Astrocyte of the spinal cord (primary cell): ENCODE results near the gene ACP7.
"Not testable (repeated sequence)": the region's sequence is repeated elsewhere in the genome, so short reads cannot be mapped to it uniquely, and the experiment has no call there.

Experiments
- DNase-seq: peaks from one replicate; pipeline ENCODE4 v3.0.0; 2011; ENCODE audit warnings: low read depth, low spot score
- H3K4me3 ChIP-seq: 2 replicates; pipeline ENCODE4 v1.5.1; 2011; ENCODE audit warnings: low read depth, mild to moderate bottlenecking, low read length, moderate library complexity
- in situ Hi-C: cut with HindIII; loops from 2 replicates; pipeline ENCODE4 v1.10.0; 2017; ENCODE audit warnings: low sequenced_read_pairs
- TF ChIP-seq, protein P1 (sequence below): IDR thresholded peaks from 2 replicates; pipeline ENCODE4 v1.5.1; 2012; ENCODE audit warnings: low read depth, mild to moderate bottlenecking, low read length, inconsistent platforms

ACP7 gene

DNA sequence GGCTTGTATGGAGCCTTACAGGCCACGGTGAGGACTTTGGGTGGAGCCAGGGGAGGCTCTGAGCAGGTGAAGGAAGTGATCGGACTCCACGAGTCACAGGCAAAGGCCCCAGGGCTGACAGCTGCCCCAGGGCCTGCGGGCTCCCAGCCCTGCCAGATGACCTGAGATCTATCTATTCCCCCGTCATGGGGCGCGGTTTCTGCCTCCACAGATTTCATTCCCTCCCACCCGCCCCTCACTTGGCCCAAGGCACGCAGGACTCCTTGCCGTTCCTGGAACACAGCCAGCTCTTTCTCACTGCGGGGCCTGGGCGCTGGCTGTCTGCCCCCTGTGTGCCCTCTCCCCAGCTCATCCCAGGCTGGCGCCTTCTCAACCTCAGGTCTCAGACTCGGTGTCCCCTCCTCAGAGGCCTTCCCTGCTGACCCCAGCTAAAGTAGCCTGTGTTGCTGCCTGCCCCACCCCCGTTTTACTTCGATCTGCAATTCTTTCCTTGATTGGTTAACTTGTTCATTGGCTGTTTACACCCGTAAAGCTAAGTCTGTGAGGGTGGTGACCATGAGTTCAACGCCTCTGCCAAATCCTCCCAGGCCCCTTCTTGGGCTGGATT lies 27.5 kb downstream of the ACP7 start:
- in situ Hi-C loops: no loop called here
- no peak overlapping the region for H3K4me3 ChIP-seq
- DNase-seq: no peak
- TF ChIP-seq, protein P1, sequence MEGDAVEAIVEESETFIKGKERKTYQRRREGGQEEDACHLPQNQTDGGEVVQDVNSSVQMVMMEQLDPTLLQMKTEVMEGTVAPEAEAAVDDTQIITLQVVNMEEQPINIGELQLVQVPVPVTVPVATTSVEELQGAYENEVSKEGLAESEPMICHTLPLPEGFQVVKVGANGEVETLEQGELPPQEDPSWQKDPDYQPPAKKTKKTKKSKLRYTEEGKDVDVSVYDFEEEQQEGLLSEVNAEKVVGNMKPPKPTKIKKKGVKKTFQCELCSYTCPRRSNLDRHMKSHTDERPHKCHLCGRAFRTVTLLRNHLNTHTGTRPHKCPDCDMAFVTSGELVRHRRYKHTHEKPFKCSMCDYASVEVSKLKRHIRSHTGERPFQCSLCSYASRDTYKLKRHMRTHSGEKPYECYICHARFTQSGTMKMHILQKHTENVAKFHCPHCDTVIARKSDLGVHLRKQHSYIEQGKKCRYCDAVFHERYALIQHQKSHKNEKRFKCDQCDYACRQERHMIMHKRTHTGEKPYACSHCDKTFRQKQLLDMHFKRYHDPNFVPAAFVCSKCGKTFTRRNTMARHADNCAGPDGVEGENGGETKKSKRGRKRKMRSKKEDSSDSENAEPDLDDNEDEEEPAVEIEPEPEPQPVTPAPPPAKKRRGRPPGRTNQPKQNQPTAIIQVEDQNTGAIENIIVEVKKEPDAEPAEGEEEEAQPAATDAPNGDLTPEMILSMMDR: no peak

- TF ChIP-seq, protein P1: no peak
Observed at GRCh38 chr19:39112338-39112890, 28.2 kb downstream of the ACP7 start.

GRCh38 chr19:39113199-39113598 lies 29.0 kb downstream of the ACP7 start:
- in situ Hi-C loops: no loop called here
- DNase-seq: no peak
- no peak overlapping the region for H3K4me3 ChIP-seq
- TF ChIP-seq, protein P1: no peak

More at GRCh38 chr19:39112338-39112890, 28.2 kb downstream of the ACP7 start:
- in situ Hi-C loops: no loop called here
- no peak for DNase-seq
- no peak overlapping the region for H3K4me3 ChIP-seq

DNA sequence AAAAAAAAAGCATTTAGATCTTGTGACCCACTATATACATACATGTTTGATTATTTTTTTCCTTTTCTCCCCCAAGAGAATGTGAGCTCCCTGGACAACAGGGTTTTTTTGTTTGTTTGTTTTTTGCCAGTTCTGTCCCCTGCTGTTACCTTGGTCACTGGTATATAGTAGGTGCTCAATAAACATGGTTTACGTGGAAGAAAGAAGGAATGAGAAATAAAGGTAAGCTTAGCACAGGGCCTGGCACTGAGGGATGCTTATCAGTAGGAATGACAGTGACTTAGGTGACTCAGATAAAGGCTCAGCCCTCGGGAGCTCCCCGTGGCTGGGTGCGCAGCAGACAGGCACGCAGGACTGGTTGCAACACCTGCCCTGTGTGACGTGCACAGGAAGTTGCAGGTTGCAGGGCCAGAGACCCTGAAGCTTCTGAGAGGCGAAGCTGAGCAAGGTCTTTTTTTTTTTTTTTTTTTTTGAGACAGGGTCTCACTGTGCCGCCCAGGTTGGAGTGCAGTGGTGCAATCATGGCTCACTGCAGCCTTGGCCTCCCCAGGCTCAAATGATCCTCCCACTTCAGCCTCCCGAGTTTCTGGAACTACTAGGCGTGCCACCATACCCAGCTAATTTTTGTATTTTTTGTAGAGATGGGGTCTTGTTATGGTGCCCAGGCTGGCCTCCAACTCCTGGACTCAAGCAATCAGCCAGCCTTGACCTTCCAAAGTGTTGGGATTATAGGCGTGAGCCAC lies 31.1 kb downstream of the ACP7 start:
- in situ Hi-C loops: no loop called here
- no peak overlapping the region for H3K4me3 ChIP-seq
- no peak for DNase-seq
- TF ChIP-seq, protein P1: no peak

GRCh38 chr19:39117023-39117422 lies 32.9 kb downstream of the ACP7 start:
- DNase-seq, in situ Hi-C loops, H3K4me3 ChIP-seq: not testable (repeated sequence)

DNA sequence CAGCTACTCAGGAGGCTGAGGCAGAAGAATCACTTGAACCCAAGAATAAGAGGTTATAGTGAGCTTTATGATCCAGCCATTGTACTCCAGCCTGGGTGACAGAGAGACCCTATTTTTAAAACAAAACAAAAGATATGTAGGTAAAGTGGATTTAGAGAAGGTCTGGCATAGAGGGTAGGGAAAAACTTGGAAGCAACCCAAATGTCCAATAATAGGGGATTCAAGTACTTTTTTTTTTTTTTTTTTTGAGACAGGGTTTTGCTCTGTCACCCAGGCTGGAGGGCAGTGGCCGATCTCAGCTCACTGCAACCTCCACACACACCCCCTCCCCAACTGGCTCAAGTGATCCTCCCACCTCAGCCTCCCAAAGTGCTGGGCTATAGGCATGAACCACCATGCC lies 35.7 kb downstream of the ACP7 start:
- no peak overlapping the region for H3K4me3 ChIP-seq
- TF ChIP-seq, protein P1: no peak
- no peak for DNase-seq
- in situ Hi-C loops: no loop called here

GRCh38 chr19:39122934-39123731 lies 39.0 kb downstream of the ACP7 start:
- TF ChIP-seq, protein P1: no peak
- DNase-seq: no peak
- H3K4me3 ChIP-seq: no peak overlapping the region
- in situ Hi-C loops: no loop called here
